Inflammatory macrophage treated with lipopolysaccharide for 4 hours (primary cell): ENCODE measurements around the gene PTPRE.

Source experiments
- DNase-seq: peaks from one replicate; pipeline ENCODE4 v3.0.0-alpha.2; 2020

Gene PTPRE

DNA sequence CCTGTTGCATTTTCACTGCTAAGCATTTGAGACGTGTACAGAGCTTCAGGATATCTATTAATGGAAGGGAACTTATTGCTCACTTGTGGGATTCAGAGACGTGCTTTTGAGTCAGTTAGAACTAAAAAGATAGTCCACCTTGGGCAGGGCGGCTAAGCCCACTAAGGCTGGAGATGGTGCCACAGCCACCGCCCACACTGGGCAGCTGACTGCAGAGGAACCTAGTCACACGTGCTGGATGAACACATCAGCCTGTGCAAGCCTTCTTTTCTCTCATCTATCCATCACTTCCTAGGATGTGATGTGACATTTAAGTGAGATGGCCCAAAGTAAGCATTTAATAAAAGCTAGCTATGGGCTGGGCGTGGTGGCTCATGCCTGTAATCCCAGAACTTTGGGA is 78.0 kb downstream of the PTPRE start:
- peak; percentile 59 for DNase-seq

DNA sequence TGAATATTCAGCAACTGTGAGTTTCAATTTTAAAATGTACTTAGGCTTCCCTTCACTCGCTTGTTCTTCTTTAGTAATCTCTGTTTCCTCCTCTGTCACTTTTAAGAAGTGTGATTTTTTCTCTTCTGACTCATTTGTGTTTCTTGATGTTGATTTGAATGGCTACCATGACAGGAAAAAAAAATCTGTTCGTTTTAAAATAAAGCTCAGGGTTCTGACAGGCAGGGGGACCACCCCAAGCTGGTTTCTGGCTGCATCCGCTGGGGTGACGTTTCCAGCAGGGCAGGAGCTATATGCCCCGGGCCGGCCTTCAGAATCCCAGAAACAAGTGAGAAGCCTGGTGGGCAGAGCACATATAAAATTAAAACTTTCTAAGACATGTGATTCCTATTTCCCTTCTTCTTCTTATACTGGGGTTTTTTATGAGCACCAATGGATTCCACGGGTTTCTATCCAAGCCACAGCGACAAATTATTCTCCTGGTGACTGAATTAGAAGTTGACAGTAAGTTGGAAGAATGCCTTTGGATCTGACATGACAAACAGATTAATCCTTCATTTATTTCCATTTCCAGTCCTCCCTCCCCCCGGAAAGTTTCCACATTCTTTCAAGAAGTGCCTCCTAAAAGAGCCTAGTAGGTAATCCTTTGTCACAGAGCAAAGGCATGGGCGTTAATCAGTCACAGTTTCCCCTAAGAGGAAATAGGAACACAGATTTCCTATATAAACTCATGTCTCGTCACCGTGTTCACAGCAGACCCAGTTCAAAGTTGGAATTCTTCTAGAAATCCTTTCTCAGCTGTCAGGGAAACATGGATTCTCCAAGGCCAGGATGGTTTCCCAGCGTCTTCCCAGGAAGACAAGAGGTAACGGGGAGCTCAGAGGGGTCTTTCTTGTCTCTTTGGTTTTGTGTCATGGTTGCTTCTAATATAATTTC is 79.9 kb downstream of the PTPRE start:
- DNase-seq = peak; percentile 70

- no peak for DNase-seq
Observed at GRCh38 chr10:127987467-127988380, 80.8 kb downstream of the PTPRE start.

DNA sequence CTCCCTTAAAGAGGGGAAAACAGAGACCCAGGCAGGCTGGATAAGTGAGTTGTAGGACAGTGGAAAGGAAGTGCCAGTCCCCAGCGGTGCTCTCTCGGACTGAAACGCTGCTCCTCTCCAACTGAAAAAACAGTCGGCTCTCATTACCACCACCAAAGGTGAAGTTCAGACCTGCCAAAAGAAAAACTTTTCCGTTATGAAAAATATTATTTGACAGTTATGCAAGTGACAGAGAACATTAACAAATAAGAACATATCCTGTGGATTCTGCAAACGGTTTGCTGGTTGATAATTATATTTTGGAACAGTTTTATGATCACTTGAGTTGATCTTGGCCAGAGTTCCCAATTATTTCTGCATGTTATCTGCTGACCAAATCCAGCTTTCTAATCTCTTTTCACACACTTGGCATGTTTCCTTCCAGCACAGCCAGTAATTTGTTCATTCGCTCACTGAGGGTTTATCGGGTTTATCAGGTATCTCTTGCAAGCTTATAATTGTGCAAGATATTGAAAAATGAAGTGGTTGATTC is 82.6 kb downstream of the PTPRE start:
- no peak for DNase-seq

GRCh38 chr10:127990132-127990788 is 83.4 kb downstream of the PTPRE start:
- peak; percentile 50 for DNase-seq

DNA sequence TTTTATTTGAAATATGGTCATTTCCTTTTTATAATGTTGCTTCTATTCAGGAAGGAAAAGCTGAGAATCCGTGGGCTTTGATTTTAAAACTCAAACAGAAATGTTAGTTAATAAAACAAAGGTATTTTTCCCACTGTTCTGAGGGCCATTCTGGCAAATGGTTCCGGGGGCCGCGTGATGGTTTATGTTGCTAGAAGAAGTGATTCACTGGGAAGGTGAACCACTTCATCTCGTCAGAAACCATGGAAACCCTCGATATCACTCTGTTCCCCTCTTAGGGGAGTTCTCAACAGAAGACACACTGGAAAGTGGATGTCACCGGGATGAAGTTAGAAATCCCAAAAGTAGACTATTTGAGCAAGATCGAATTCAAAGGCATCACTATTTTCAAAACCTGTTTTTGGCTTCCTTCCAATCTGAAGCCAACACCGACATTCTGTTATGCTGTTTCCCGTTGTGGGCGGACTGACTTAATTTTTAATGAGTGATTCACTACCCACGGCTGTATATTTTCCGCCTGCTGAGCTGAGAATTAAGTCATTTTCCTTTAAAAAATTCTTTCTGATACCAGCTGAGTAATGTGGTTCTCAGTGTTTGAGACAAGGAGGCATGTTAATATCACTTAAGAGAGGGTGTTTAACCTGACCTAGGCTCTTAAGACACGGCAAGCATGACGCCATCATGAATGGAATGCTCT is 84.1 kb downstream of the PTPRE start:
- peak; percentile 94 for DNase-seq

DNA sequence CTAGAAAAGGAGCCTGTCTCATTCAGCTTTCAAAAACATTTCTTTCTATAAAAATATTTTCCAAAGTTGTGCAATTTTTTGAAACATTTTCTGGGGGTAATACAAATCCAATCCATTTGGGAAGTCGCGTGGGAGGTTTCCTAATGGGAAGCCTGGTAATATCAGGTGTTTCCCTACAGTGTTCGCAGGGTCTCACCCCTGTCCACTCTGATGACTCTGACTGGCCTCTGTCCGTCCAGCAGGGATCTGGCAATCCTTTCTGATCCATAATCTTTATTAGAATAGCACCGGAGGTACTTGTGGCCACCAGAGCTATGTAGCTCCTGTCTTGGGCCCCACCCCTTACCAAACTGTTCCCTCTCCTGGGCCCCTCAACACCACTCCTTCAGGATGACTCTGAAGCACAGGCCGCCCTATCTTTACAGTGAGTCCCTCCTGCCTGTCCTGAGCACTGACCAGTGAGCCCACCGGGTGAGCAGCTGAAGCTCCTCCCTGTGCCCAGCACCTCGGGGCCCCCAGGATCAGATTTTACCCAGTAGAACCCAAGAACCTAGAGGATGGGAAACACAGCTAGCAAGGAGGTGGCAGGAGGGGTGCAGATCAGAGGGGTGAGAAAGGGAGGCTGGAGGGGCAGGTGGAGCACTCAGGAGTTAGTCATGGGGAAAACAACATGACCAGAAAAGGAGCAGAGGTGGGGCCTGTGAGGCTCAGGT is 84.8 kb downstream of the PTPRE start:
- no peak for DNase-seq

- DNase-seq = no peak
Observed at GRCh38 chr10:127992376-127992775, 85.5 kb downstream of the PTPRE start.

- DNase-seq = no peak
Observed at GRCh38 chr10:127993056-127993690, 86.3 kb downstream of the PTPRE start.

- DNase-seq = no peak
Observed at GRCh38 chr10:127995939-127996338, 89.0 kb downstream of the PTPRE start.

DNA sequence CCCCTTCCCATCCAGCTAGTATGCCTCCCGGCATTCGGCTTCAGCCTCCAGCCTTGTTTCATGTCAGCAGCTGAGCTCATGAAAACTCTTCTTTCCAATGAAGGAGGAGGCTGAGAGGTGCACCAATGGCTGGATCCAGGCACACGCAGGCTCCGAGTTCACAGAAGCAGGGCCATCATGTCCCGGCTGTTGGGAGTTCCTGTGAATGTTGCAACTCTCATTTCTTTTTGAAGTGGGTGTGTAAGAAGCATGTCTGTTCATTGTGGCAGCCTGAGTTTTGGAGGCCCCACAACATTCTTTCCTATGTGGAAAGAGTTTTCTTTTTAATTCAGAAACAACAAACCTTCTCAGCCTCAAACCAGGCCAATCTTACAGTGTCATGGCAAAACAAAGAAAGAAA is 89.7 kb downstream of the PTPRE start:
- DNase-seq = peak; percentile 43

DNA sequence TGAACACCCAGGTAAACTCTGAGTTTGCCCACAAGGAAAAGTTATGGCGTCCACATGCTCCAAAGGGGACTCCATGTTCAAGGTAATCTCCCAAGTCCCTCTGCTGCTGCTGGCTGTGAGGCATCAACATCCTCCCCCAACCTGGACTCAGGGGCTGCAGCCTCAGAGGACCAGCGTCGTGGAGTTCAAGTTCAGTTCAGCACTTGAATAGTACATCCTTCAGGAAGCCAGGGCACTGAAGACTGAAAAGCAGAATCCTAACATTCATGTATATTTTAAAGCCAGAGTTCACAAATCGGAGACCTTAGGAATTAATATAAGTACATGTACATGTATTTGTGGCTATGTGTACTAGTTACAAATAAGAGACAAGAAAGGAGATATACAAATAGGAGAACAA is 90.4 kb downstream of the PTPRE start:
- no peak for DNase-seq

- DNase-seq = no peak
Observed at GRCh38 chr10:127997937-127998336, 91.0 kb downstream of the PTPRE start.

DNA sequence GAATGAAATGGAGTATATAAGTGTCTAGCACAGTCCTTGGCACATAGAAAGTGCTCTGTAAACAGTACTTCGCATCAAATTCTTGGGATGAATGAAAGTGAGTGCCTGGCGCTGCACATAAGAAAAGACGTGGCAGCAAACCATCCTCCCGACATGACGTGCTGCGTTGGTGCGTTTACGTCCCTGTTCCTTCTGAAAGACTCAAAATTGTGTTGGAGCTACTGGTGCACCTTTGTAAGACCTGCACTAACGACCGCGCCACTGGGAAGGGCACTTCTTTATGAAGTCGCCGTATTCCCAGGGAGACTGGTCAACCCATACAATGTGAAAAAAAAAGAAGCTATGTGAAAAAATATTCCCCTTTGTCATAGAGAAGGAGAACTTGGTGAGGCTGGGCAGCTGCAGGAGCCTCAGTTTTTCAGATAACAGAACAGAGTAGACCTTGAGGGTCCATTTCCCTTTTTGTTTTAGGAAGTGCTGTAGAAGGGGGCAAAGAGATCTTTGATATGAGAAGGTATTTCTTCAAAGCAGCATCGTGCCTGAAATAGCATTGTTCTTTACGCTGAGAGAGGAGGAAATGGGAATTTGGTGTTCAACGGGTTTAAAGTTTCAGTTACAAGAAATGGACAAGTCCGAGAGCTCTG is 91.7 kb downstream of the PTPRE start:
- no peak for DNase-seq

- no peak for DNase-seq
Observed at GRCh38 chr10:127999297-128000129, 92.6 kb downstream of the PTPRE start.

GRCh38 chr10:128000471-128001362 is 93.8 kb downstream of the PTPRE start:
- no peak for DNase-seq

- no peak for DNase-seq
Observed at GRCh38 chr10:128001363-128001745, 94.5 kb downstream of the PTPRE start.

DNA sequence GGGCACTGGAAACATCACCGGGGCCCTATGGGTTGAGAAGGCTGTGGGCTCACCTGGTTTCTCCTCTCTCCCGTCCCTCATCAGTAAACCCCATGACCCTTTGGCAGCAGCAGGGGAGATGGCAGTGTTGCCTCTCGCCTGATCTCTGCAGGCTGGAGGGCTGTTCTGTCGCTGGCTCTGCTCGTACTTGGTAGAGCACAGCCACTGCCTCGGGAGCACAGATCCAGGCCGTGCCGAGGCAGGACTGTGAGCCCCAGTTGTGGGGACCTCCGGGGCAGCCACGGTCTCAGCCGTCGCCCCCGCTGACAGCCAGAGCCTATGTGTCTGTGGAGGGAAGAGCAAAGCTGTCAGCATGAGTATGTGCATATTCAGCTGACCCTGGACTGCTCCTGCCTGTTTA is 94.9 kb downstream of the PTPRE start:
- DNase-seq = no peak

DNA sequence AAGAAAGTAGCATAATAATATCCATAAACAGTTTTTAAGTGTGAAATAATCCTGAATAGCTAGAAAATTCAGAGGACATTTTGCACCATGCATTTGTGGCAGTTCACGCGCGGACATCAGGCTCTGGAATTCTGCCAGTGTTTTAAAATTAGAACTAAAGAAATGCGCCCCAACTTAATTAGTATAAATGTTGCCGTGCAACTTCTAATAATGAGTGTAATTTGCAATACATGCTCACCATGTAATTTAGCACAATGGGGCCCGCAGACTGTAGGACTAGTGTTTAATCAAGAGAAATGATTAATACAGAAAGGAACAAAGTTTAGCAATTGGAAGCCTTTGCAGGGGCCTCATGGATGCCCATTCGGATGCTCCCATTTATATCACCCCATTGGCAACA is 96.6 kb downstream of the PTPRE start:
- DNase-seq = no peak
